HEK293 (cell line): Measurements from ENCODE around the gene ARHGAP4.

Source experiments
- CTCF ChIP-seq: fragments of 450-650 bp; formaldehyde crosslinking; IDR thresholded peaks from 2 replicates; pipeline ENCODE4 v1.5.1; 2016; ENCODE audit warnings: missing biosample characterization, missing genetic modification characterization
- ZNF274 ChIP-seq, 2 experiments: fragments of 200-500 bp in 1 of 2; fragments of 450-650 bp in 1 of 2; sonication (Bioruptor generic) in 1 of 2; formaldehyde crosslinking in 1 of 2; IDR thresholded peaks; 2 replicates each; pipeline versions ENCODE4 v1.5.1 to v1.6.1; 2014 to 2016; ENCODE audit warnings: borderline replicate concordance in 1 of 2, inconsistent platforms in 1 of 2, low read length in 1 of 2, missing biosample characterization in 1 of 2, missing genetic modification characterization in 1 of 2
- ZNF530 ChIP-seq: fragments of 450-650 bp; formaldehyde crosslinking; IDR thresholded peaks from 2 replicates; pipeline ENCODE4 v1.5.1; 2016; ENCODE audit warnings: low read depth, missing biosample characterization, missing genetic modification characterization

- TF ChIP-seq CTCF, result no peak
- no peak for TF ChIP-seq ZNF274 (IDR thresholded peaks at IDR 0.05; ENCODE audit: low read length)
- TF ChIP-seq ZNF274 (tag by site-specific recombination; IDR thresholded peaks at IDR 0.05; ENCODE audit: borderline replicate concordance), result no peak
- no peak for TF ChIP-seq ZNF530
Observed at GRCh38 chrX:153952373-153953026, 26.4 kb upstream of the ARHGAP4 start.
